ENCODE results near the gene AGAP1. TPM values are rescaled to one million over a fixed set of nuclear protein-coding genes. Genes with fewer than 3 reads are reported as not detected.
A peak's percentile ranks its signal among the peaks of the same experiment; 100 is the strongest.

Gene AGAP1
- polyA plus RNA-seq, 1 donor from 2014 or later = 17.4 TPM

DNA sequence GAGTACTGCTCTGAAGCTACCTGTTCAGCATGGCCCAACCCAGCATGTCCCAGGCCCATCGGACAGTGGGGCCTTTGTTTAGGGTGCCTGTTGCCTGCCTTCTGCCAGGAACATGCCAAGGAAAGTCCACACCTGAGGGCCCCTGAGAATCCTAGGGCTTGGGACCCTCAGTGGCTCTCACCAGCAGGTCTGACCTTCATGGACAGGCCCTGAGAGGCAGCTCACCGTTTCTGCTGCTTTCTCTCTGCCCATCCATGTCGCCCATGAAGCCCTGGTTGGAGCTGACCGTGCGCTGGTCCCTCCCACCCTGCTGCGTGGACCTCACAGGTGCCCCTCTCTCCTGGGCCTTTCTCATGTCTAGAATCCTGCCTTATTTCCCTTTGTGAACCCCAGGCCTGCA lies 550.3 kb downstream of the AGAP1 start:
- Histone ChIP-seq H3K9me2 (ENCODE audit: insufficient read depth, low read length) (no peaks in the 10 kb centered on the region), H2AFZ (ENCODE audit: low read depth, low read length) (no peak overlapping the region), H3K9me3 (ENCODE audit: low read length) (no peaks in the 10 kb centered on the region), H3K9ac (ENCODE audit: low read length) (no peak overlapping the region), H3K79me2 (replicated peaks; ENCODE audit: insufficient read depth, low read length) (no peaks in the 10 kb centered on the region), H3K27ac (ENCODE audit: low read length) (peak overlapping the region; percentile 38), H3F3A (ENCODE audit: insufficient read depth, low read length, poor library complexity, severe bottlenecking) (no peaks in the 10 kb centered on the region), H3K27me3 (ENCODE audit: insufficient read depth, low read depth, low read length) (no peaks in the 10 kb centered on the region), H3K4me2 (ENCODE audit: low read length) (no peak overlapping the region), H3K36me3 (ENCODE audit: insufficient read depth, low read length) (no peaks in the 10 kb centered on the region), H4K20me1 (ENCODE audit: insufficient read depth) (no peaks in the 10 kb centered on the region), H3K4me3 (ENCODE audit: low read length) (no peak overlapping the region)
- TF ChIP-seq, protein P1, sequence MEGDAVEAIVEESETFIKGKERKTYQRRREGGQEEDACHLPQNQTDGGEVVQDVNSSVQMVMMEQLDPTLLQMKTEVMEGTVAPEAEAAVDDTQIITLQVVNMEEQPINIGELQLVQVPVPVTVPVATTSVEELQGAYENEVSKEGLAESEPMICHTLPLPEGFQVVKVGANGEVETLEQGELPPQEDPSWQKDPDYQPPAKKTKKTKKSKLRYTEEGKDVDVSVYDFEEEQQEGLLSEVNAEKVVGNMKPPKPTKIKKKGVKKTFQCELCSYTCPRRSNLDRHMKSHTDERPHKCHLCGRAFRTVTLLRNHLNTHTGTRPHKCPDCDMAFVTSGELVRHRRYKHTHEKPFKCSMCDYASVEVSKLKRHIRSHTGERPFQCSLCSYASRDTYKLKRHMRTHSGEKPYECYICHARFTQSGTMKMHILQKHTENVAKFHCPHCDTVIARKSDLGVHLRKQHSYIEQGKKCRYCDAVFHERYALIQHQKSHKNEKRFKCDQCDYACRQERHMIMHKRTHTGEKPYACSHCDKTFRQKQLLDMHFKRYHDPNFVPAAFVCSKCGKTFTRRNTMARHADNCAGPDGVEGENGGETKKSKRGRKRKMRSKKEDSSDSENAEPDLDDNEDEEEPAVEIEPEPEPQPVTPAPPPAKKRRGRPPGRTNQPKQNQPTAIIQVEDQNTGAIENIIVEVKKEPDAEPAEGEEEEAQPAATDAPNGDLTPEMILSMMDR (IDR thresholded peaks at IDR 0.05; ENCODE audit: poor library complexity, severe bottlenecking) = no peak
- TF ChIP-seq SMC3 (conservative IDR thresholded peaks at IDR 0.05; ENCODE audit: poor library complexity) (no peak), EP300 (conservative IDR thresholded peaks at IDR 0.05; ENCODE audit: poor library complexity, severe bottlenecking) (no peak), MXI1 (conservative IDR thresholded peaks at IDR 0.05; ENCODE audit: poor library complexity, severe bottlenecking) (no peak), POLR2AphosphoS5 (IDR thresholded peaks at IDR 0.05) (no peak), RAD21 (conservative IDR thresholded peaks at IDR 0.05) (no peak), EZH2 (IDR thresholded peaks at IDR 0.05; ENCODE audit: borderline replicate concordance, insufficient read depth, low read length, poor library complexity, severe bottlenecking) (no peak), TAF1 (IDR thresholded peaks at IDR 0.05; ENCODE audit: low read depth) (no peak)
- TF ChIP-seq, protein P2, sequence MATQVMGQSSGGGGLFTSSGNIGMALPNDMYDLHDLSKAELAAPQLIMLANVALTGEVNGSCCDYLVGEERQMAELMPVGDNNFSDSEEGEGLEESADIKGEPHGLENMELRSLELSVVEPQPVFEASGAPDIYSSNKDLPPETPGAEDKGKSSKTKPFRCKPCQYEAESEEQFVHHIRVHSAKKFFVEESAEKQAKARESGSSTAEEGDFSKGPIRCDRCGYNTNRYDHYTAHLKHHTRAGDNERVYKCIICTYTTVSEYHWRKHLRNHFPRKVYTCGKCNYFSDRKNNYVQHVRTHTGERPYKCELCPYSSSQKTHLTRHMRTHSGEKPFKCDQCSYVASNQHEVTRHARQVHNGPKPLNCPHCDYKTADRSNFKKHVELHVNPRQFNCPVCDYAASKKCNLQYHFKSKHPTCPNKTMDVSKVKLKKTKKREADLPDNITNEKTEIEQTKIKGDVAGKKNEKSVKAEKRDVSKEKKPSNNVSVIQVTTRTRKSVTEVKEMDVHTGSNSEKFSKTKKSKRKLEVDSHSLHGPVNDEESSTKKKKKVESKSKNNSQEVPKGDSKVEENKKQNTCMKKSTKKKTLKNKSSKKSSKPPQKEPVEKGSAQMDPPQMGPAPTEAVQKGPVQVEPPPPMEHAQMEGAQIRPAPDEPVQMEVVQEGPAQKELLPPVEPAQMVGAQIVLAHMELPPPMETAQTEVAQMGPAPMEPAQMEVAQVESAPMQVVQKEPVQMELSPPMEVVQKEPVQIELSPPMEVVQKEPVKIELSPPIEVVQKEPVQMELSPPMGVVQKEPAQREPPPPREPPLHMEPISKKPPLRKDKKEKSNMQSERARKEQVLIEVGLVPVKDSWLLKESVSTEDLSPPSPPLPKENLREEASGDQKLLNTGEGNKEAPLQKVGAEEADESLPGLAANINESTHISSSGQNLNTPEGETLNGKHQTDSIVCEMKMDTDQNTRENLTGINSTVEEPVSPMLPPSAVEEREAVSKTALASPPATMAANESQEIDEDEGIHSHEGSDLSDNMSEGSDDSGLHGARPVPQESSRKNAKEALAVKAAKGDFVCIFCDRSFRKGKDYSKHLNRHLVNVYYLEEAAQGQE (IDR thresholded peaks at IDR 0.05; ENCODE audit: borderline replicate concordance) = no peak

DNA sequence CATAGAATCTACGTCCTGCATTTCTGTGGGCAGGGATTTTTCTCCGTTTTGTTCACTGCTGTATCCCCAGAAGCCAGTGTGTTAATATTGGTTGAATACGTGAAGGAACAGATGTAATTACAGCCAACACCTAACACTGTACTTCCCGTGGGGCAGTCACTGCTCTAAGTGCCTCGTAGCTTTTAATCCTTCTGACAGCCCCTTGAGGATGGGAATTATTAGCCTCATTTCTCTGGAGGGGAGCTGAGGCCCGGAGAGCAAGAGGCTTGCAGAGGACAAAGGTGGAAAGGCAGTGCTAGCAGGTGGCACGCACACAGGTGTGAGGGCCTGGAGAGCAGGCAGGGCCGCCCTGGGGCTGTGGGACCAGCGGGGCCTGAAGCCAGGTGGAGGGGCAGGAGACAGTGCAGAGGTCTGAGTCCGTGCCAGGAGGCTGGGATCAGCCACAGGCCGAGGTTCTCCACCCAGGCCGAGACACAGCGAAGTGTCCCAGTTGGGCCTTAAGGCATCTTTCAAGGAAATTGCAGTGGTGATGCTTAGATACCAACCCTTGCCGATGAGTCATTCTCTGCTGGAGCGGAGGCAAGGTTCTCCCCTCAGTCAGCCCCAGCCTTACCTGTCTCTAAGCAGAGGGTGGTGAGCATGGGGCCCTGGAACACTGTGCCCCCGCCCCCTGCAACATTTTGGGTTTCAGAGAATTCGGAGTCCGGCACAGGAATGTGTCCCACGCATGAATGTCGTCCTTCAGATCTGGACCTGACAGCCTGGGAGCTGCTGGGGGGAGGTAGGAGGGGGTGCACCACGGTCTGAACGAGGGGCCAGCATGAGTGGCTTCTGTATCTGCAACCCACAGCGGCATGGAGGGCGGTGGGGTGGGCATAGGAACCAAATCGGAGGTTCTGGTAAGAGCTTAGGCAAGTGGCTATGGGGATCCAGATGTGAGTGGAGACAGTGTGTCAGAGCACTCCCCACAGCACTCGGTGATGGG lies 551.7 kb downstream of the AGAP1 start:
- Histone ChIP-seq H3K36me3 (ENCODE audit: insufficient read depth, low read length) (no peaks in the 10 kb centered on the region), H3F3A (ENCODE audit: insufficient read depth, low read length, poor library complexity, severe bottlenecking) (no peaks in the 10 kb centered on the region), H2AFZ (ENCODE audit: low read depth, low read length) (no peak overlapping the region), H4K20me1 (ENCODE audit: insufficient read depth) (no peaks in the 10 kb centered on the region), H3K79me2 (replicated peaks; ENCODE audit: insufficient read depth, low read length) (no peaks in the 10 kb centered on the region), H3K4me3 (ENCODE audit: low read length) (no peak overlapping the region), H3K9me2 (ENCODE audit: insufficient read depth, low read length) (no peaks in the 10 kb centered on the region), H3K27ac (ENCODE audit: low read length) (peak overlapping the region; percentile 38), H3K9me3 (ENCODE audit: low read length) (no peaks in the 10 kb centered on the region), H3K4me2 (ENCODE audit: low read length) (no peak overlapping the region), H3K9ac (ENCODE audit: low read length) (no peak overlapping the region), H3K27me3 (ENCODE audit: insufficient read depth, low read depth, low read length) (no peaks in the 10 kb centered on the region)
- no peak for TF ChIP-seq EP300 (conservative IDR thresholded peaks at IDR 0.05; ENCODE audit: poor library complexity, severe bottlenecking)
- peak; percentile 13 for TF ChIP-seq POLR2AphosphoS5 (IDR thresholded peaks at IDR 0.05)

Measured in neural cell (in vitro differentiated cells).